Stimulated activated CD8-positive, alpha-beta memory T cell treated with anti-CD3 and anti-CD28 coated beads, Interleukin-7, amount 100 ng/mL, for 24 hours (primary cell): ENCODE data around the gene WNT1.

Experiments
- DNase-seq: peaks from one replicate; pipeline ENCODE4 v3.0.0-alpha.2; 2020; ENCODE audit warnings: low read depth

WNT1 gene

GRCh38 chr12:48978291-48978740, at the start of gene WNT1:
WNT1 (plus strand) TSS chr12:48978322; CDS start chr12:48978651, 329 bp downstream.
- no peak for DNase-seq

- no peak for DNase-seq
Observed at GRCh38 chr12:48929551-48929950, 48.6 kb upstream of the WNT1 start.

GRCh38 chr12:48930475-48930874, 47.6 kb upstream of the WNT1 start:
- DNase-seq, result no peak

GRCh38 chr12:48932878-48933277, 45.2 kb upstream of the WNT1 start:
- no peak for DNase-seq

GRCh38 chr12:48933664-48934311, 44.3 kb upstream of the WNT1 start:
- no peak for DNase-seq

GRCh38 chr12:48934312-48934706, 43.8 kb upstream of the WNT1 start:
- no peak for DNase-seq

- DNase-seq, result peak; percentile 77
Observed at GRCh38 chr12:48936379-48936979, 41.6 kb upstream of the WNT1 start.

- no peak for DNase-seq
Observed at GRCh38 chr12:48937170-48937569, 41.0 kb upstream of the WNT1 start.

- DNase-seq, result no peak
Observed at GRCh38 chr12:48938805-48939204, 39.3 kb upstream of the WNT1 start.

GRCh38 chr12:48940181-48940580, 37.9 kb upstream of the WNT1 start:
- DNase-seq, result no peak

GRCh38 chr12:48943221-48943620, 34.9 kb upstream of the WNT1 start:
- no peak for DNase-seq

GRCh38 chr12:48946205-48946604, 31.9 kb upstream of the WNT1 start:
- DNase-seq, result no peak

GRCh38 chr12:48946943-48947342, 31.2 kb upstream of the WNT1 start:
- no peak for DNase-seq

GRCh38 chr12:48947727-48948126, 30.4 kb upstream of the WNT1 start:
- no peak for DNase-seq

- DNase-seq, result no peak
Observed at GRCh38 chr12:48952691-48953090, 25.4 kb upstream of the WNT1 start.

- DNase-seq, result no peak
Observed at GRCh38 chr12:48954061-48954460, 24.1 kb upstream of the WNT1 start.

GRCh38 chr12:48954841-48955501, 23.2 kb upstream of the WNT1 start:
- no peak for DNase-seq

- no peak for DNase-seq
Observed at GRCh38 chr12:48956279-48957140, 21.6 kb upstream of the WNT1 start.

GRCh38 chr12:48957141-48958048, 20.7 kb upstream of the WNT1 start, which contains the start of gene ARF3:
ARF3 (minus strand) TSS chr12:48957487; CDS start chr12:48941095, 16,392 bp downstream.
- peak; percentile 75 for DNase-seq

GRCh38 chr12:48958049-48958388, 20.1 kb upstream of the WNT1 start:
- no peak for DNase-seq

GRCh38 chr12:48960834-48961233, 17.3 kb upstream of the WNT1 start:
- DNase-seq, result no peak
